ENCODE data around the gene EGFR.

Gene EGFR

GRCh38 chr7:55063061-55063460 is 44.2 kb downstream of the EGFR start:
- no peak for DNase-seq (ENCODE audit: low spot score)

- DNase-seq (ENCODE audit: low spot score): no peak
Observed at GRCh38 chr7:55063633-55064032, 44.8 kb downstream of the EGFR start.

- no peak for DNase-seq (ENCODE audit: low spot score)
Observed at GRCh38 chr7:55065079-55065478, 46.3 kb downstream of the EGFR start.

GRCh38 chr7:55065511-55066229 is 46.9 kb downstream of the EGFR start:
- no peak for DNase-seq (ENCODE audit: low spot score)

GRCh38 chr7:55066524-55066923 is 47.7 kb downstream of the EGFR start:
- no peak for DNase-seq (ENCODE audit: low spot score)

- DNase-seq (ENCODE audit: low spot score): no peak
Observed at GRCh38 chr7:55066938-55067337, 48.1 kb downstream of the EGFR start.

- DNase-seq (ENCODE audit: low spot score): no peak
Observed at GRCh38 chr7:55067748-55068147, 48.9 kb downstream of the EGFR start.

- no peak for DNase-seq (ENCODE audit: low spot score)
Observed at GRCh38 chr7:55069271-55069792, 50.5 kb downstream of the EGFR start.

- no peak for DNase-seq (ENCODE audit: low spot score)
Observed at GRCh38 chr7:55070271-55070743, 51.5 kb downstream of the EGFR start.

- no peak for DNase-seq (ENCODE audit: low spot score)
Observed at GRCh38 chr7:55070854-55071253, 52.0 kb downstream of the EGFR start.

- no peak for DNase-seq (ENCODE audit: low spot score)
Observed at GRCh38 chr7:55071411-55072175, 52.8 kb downstream of the EGFR start.

- DNase-seq (ENCODE audit: low spot score): no peak
Observed at GRCh38 chr7:55072251-55072650, 53.4 kb downstream of the EGFR start.

- no peak for DNase-seq (ENCODE audit: low spot score)
Observed at GRCh38 chr7:55073051-55073511, 54.3 kb downstream of the EGFR start.

GRCh38 chr7:55073976-55074528 is 55.2 kb downstream of the EGFR start:
- DNase-seq (ENCODE audit: low spot score): peak; percentile 54

- no peak for DNase-seq (ENCODE audit: low spot score)
Observed at GRCh38 chr7:55075464-55076021, 56.7 kb downstream of the EGFR start.

- DNase-seq (ENCODE audit: low spot score): no peak
Observed at GRCh38 chr7:55077561-55078410, 59.0 kb downstream of the EGFR start.

- DNase-seq (ENCODE audit: low spot score): no peak
Observed at GRCh38 chr7:55078465-55079372, 59.9 kb downstream of the EGFR start.

GRCh38 chr7:55080000-55080623 is 61.3 kb downstream of the EGFR start:
- DNase-seq (ENCODE audit: low spot score): no peak

GRCh38 chr7:55081068-55081467 is 62.3 kb downstream of the EGFR start:
- DNase-seq (ENCODE audit: low spot score): no peak
